Measurements from ENCODE around the gene PPFIA2. TPM values are rescaled to one million over a fixed set of nuclear protein-coding genes. Genes with fewer than 3 reads are reported as not detected.
A peak's percentile ranks its signal among the peaks of the same experiment; 100 is the strongest.

The PPFIA2 gene
- polyA plus RNA-seq, 1 donor (not counting 4 experiments of a cell fraction or from before 2014, with no cell fraction given): not detected

DNA sequence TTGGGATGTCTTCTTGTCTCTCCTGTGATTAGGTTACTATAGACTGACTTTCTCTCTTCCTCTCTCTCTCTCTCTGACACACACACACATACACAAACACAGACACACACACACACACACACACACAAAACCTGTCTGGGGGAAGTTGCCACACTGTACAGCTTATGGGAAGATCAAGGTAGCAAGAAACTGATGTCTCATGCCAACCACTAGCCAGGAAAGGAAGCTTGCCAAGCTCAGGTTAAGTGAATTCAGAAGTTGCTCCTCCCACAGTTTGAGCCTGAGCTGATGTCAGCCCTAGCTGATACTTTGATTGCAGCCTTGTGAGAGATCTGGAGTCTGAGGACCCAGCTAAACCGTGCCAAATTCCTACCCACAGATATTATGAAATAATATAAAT is 67.1 kb downstream of the PPFIA2 start:
- no peaks in the 10 kb centered on the region for H4K20me1 ChIP-seq (ENCODE audit: control insufficient read depth, extremely low read depth, insufficient read depth, low read length)
- peak; percentile 7 for DNase-seq (ENCODE audit: low read depth, low spot score)

DNA sequence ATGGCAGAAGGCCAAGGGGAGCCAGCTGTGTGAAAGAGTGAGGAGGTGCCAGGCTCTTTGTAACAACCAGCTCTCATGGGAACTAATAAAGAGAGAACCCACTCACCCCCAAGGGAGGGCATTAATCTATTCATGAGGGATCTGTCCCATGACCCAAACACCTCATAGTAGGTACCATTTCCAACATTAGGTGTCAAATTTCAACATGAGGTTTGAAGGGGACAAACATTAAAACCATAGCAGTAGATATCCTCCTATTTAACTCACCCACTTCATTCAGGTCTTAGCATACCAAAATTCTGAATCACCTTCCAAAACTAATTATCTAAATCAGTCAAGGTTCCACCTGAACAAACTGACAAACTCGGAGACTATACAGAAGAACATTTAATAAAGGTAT is 75.3 kb downstream of the PPFIA2 start:
- no peak overlapping the region for H3K9ac ChIP-seq (ENCODE audit: control insufficient read depth, extremely low read depth, insufficient read depth, low read length)
- H3K4me1 ChIP-seq (ENCODE audit: control insufficient read depth, extremely low read depth, insufficient read depth, low read length): no peaks in the 10 kb centered on the region
- H3K9me3 ChIP-seq (ENCODE audit: control insufficient read depth, low read depth, low read length): no peaks in the 10 kb centered on the region
- H3K4me3 ChIP-seq (ENCODE audit: control insufficient read depth in 2 of 3, extremely low read depth in 1 of 3, insufficient read depth in 2 of 3, low read depth in 1 of 3, low read length in 3 of 3): no peak overlapping the region
- H3K4me2 ChIP-seq (ENCODE audit: control insufficient read depth, extremely low read depth, insufficient read depth, low read depth, low read length): no peak overlapping the region
- H3K27me3 ChIP-seq (ENCODE audit: control insufficient read depth, extremely low read depth, insufficient read depth, low read length): peaks cover 3% of the 10 kb centered on the region
- no peaks in the 10 kb centered on the region for H3K9me1 ChIP-seq (ENCODE audit: control insufficient read depth, extremely low read depth, insufficient read depth, low read length)
- FAIRE-seq: no peak
- no peaks in the 10 kb centered on the region for H3K36me3 ChIP-seq (ENCODE audit: control insufficient read depth in 2 of 2, extremely low read depth in 1 of 2, insufficient read depth in 2 of 2, low read length in 2 of 2)
- DNase-seq (ENCODE audit: low read depth, low spot score): no peak
- no peaks in the 10 kb centered on the region for H3K79me2 ChIP-seq (ENCODE audit: control insufficient read depth, insufficient read depth, low read length)
- no peak overlapping the region for H3K27ac ChIP-seq (ENCODE audit: control insufficient read depth, insufficient read depth, low read length)
- dilution Hi-C loops (cut with MboI; ENCODE audit: extremely low pct_ligation_motif_present, low sequenced_read_pairs): no loop called here
- H4K20me1 ChIP-seq (ENCODE audit: control insufficient read depth, extremely low read depth, insufficient read depth, low read length): no peaks in the 10 kb centered on the region
- no peak for TF ChIP-seq EZH2 (IDR thresholded peaks at IDR 0.05; ENCODE audit: low read length)
- TF ChIP-seq, protein P1, sequence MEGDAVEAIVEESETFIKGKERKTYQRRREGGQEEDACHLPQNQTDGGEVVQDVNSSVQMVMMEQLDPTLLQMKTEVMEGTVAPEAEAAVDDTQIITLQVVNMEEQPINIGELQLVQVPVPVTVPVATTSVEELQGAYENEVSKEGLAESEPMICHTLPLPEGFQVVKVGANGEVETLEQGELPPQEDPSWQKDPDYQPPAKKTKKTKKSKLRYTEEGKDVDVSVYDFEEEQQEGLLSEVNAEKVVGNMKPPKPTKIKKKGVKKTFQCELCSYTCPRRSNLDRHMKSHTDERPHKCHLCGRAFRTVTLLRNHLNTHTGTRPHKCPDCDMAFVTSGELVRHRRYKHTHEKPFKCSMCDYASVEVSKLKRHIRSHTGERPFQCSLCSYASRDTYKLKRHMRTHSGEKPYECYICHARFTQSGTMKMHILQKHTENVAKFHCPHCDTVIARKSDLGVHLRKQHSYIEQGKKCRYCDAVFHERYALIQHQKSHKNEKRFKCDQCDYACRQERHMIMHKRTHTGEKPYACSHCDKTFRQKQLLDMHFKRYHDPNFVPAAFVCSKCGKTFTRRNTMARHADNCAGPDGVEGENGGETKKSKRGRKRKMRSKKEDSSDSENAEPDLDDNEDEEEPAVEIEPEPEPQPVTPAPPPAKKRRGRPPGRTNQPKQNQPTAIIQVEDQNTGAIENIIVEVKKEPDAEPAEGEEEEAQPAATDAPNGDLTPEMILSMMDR (optimal IDR thresholded peaks at IDR 0.05 in 1 of 3, IDR thresholded peaks at IDR 0.05 in 1 of 3, conservative IDR thresholded peaks at IDR 0.05 in 1 of 3; ENCODE audit: extremely low read depth in 1 of 3, insufficient read depth in 2 of 3, low read length in 3 of 3): no peak
- no peak overlapping the region for H2AFZ ChIP-seq (ENCODE audit: control insufficient read depth, low read length)

More for the DNA sequence above, 67.1 kb downstream of the PPFIA2 start:
- Histone ChIP-seq H3K9ac (ENCODE audit: control insufficient read depth, extremely low read depth, insufficient read depth, low read length) (no peak overlapping the region), H3K79me2 (ENCODE audit: control insufficient read depth, insufficient read depth, low read length) (no peaks in the 10 kb centered on the region), H3K9me3 (ENCODE audit: control insufficient read depth, low read depth, low read length) (no peaks in the 10 kb centered on the region), H3K9me1 (ENCODE audit: control insufficient read depth, extremely low read depth, insufficient read depth, low read length) (no peaks in the 10 kb centered on the region), H3K4me2 (ENCODE audit: control insufficient read depth, extremely low read depth, insufficient read depth, low read depth, low read length) (no peak overlapping the region), H3K36me3 (ENCODE audit: control insufficient read depth in 2 of 2, extremely low read depth in 1 of 2, insufficient read depth in 2 of 2, low read length in 2 of 2) (no peaks in the 10 kb centered on the region), H2AFZ (ENCODE audit: control insufficient read depth, low read length) (no peak overlapping the region), H3K27me3 (ENCODE audit: control insufficient read depth, extremely low read depth, insufficient read depth, low read length) (peaks cover 3% of the 10 kb centered on the region), H3K27ac (ENCODE audit: control insufficient read depth, insufficient read depth, low read length) (no peak overlapping the region), H3K4me1 (ENCODE audit: control insufficient read depth, extremely low read depth, insufficient read depth, low read length) (no peaks in the 10 kb centered on the region), H3K4me3 (ENCODE audit: control insufficient read depth in 2 of 3, extremely low read depth in 1 of 3, insufficient read depth in 2 of 3, low read depth in 1 of 3, low read length in 3 of 3) (no peak overlapping the region)
- TF ChIP-seq, protein P1 (optimal IDR thresholded peaks at IDR 0.05 in 1 of 3, IDR thresholded peaks at IDR 0.05 in 1 of 3, conservative IDR thresholded peaks at IDR 0.05 in 1 of 3; ENCODE audit: extremely low read depth in 1 of 3, insufficient read depth in 2 of 3, low read length in 3 of 3): no peak
- no peak for TF ChIP-seq EZH2 (IDR thresholded peaks at IDR 0.05; ENCODE audit: low read length)
- FAIRE-seq: peak; percentile 53
- dilution Hi-C loops (cut with MboI; ENCODE audit: extremely low pct_ligation_motif_present, low sequenced_read_pairs): no loop called here
